Hepatocyte (in vitro differentiated cells): ENCODE results near the gene ACAP3. TPM values are rescaled to one million over a fixed set of nuclear protein-coding genes. Genes with fewer than 3 reads are reported as not detected.

ENCODE experiments used
- DNase-seq: peaks from one replicate; pipeline ENCODE4 v3.0.0-alpha.2; 2016; ENCODE audit warnings: low spot score
- H2AFZ ChIP-seq: fragments of 200-600 bp; sonication (generic); 2 replicates; pipeline ENCODE4 v1.6.0; 2016; ENCODE audit warnings: antibody characterized with exemption, mild to moderate bottlenecking
- H3K27ac ChIP-seq: fragments of 200-600 bp; sonication (generic); 2 replicates; pipeline ENCODE4 v1.5.1; 2016; ENCODE audit warnings: mild to moderate bottlenecking
- H3K27me3 ChIP-seq: fragments of 200-600 bp; sonication (generic); 2 replicates; pipeline ENCODE4 v1.6.1; 2016
- H3K36me3 ChIP-seq: fragments of 200-600 bp; sonication (generic); replicated peaks from 2 replicates; pipeline ENCODE4 v1.5.1; 2016; ENCODE audit warnings: low read depth; ENCODE audit not compliant: insufficient read depth
- H3K4me1 ChIP-seq: fragments of 200-600 bp; sonication (generic); 2 replicates; pipeline ENCODE4 v1.5.1; 2016; ENCODE audit warnings: mild to moderate bottlenecking, moderate library complexity; ENCODE audit not compliant: insufficient read depth
- H3K4me2 ChIP-seq: fragments of 200-600 bp; sonication (generic); 2 replicates; pipeline ENCODE4 v1.6.0; 2016
- H3K4me3 ChIP-seq: fragments of 200-600 bp; sonication (generic); 2 replicates; pipeline ENCODE4 v1.5.1; 2016; ENCODE audit warnings: mild to moderate bottlenecking
- H3K79me2 ChIP-seq: fragments of 200-600 bp; sonication (generic); 2 replicates; pipeline ENCODE4 v1.6.0; 2017; ENCODE audit warnings: mild to moderate bottlenecking
- H3K9me2 ChIP-seq: fragments of 200-600 bp; sonication (generic); replicated peaks from 2 replicates; pipeline ENCODE4 v1.6.0; 2017; ENCODE audit warnings: mild to moderate bottlenecking; ENCODE audit not compliant: insufficient read depth
- H3K9me3 ChIP-seq: fragments of 200-600 bp; sonication (generic); 2 replicates; pipeline ENCODE4 v1.5.1; 2016; ENCODE audit warnings: low read depth, mild to moderate bottlenecking
- H4K20me1 ChIP-seq: fragments of 200-600 bp; sonication (generic); 2 replicates; pipeline ENCODE4 v1.6.0; 2016; ENCODE audit warnings: mild to moderate bottlenecking; ENCODE audit not compliant: insufficient read depth, poor library complexity, severe bottlenecking
- EZH2 ChIP-seq: fragments of 200-600 bp; sonication (generic); IDR thresholded peaks from 2 replicates; pipeline ENCODE4 v1.6.1; 2016; ENCODE audit warnings: antibody characterized with exemption, mild to moderate bottlenecking, borderline replicate concordance
- EZH2phosphoT487 ChIP-seq: fragments of 200-600 bp; sonication (generic); IDR thresholded peaks from one replicate; pipeline ENCODE4 v1.6.1; 2018; ENCODE audit warnings: antibody characterized with exemption, mild to moderate bottlenecking, low read depth, moderate library complexity; ENCODE audit not compliant: unreplicated experiment, severe bottlenecking
- WGBS: methylation state at CpG from one replicate; pipeline ENCODE4 v1.1.6; 2016; ENCODE audit warnings: low lambda C conversion rate; ENCODE audit errors: missing lambda C conversion rate; 5-methylcytosine and 5-hydroxymethylcytosine counted together
- polyA plus RNA-seq: library from polyadenylated mRNA; unstranded; fragments of >200 nt; fragmentation: Nextera tagmentation; extraction: Ambion mirVana; gene quantifications from 2 replicates; pipeline ENCODE4 v1.2.1, GENCODE V29; 2016
- total RNA-seq: library from RNA; depleted of rRNA; stranded (reverse); fragments of >200 nt; gene quantifications from 2 replicates; pipeline ENCODE4 v1.2.3, GENCODE V29; 2014
- TF ChIP-seq, protein P1 (sequence below): fragments of 200-600 bp; sonication (generic); IDR thresholded peaks from 2 replicates; pipeline ENCODE4 v1.5.1; 2016; ENCODE audit warnings: antibody characterized with exemption, mild to moderate bottlenecking; ENCODE audit not compliant: poor library complexity

ACAP3 gene
- total and polyA plus RNA-seq, 2 experiments from 2014 or later: 56.0 to 87.1 TPM

DNA sequence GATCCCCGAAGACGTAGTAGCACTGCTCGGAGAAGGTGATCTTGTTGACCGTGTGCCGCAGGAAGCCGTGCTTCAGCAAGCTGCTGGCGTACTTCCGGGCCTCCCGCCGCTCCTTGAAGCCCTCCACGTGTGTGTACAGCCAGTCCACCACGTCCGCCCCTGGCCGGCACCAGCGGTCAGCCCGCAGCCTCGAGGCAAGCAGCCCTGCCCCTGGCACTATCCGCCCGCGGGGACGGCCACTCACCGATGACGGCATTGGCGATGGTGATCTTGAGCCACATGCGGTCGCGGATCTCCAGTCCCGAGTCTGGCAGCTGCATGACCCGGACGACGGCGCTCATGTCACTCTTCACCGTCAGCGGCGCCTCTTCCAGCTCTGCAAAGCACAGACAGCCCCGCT lies 30.5 kb upstream of the ACAP3 start:
- H3K4me2 ChIP-seq: no peak overlapping the region
- DNase-seq: no peak
- 97% methylated on average over 36 of the region's 36 CpGs for WGBS
- peaks cover 1% of the 10 kb centered on the region for H4K20me1 ChIP-seq
- H3K27me3 ChIP-seq: no peaks in the 10 kb centered on the region
- H3K9me2 ChIP-seq: no peaks in the 10 kb centered on the region
- no peak for TF ChIP-seq EZH2phosphoT487
- TF ChIP-seq, protein P1, sequence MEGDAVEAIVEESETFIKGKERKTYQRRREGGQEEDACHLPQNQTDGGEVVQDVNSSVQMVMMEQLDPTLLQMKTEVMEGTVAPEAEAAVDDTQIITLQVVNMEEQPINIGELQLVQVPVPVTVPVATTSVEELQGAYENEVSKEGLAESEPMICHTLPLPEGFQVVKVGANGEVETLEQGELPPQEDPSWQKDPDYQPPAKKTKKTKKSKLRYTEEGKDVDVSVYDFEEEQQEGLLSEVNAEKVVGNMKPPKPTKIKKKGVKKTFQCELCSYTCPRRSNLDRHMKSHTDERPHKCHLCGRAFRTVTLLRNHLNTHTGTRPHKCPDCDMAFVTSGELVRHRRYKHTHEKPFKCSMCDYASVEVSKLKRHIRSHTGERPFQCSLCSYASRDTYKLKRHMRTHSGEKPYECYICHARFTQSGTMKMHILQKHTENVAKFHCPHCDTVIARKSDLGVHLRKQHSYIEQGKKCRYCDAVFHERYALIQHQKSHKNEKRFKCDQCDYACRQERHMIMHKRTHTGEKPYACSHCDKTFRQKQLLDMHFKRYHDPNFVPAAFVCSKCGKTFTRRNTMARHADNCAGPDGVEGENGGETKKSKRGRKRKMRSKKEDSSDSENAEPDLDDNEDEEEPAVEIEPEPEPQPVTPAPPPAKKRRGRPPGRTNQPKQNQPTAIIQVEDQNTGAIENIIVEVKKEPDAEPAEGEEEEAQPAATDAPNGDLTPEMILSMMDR: no peak
- TF ChIP-seq EZH2: no peak
- no peak overlapping the region for H3K4me3 ChIP-seq
- peaks cover 7% of the 10 kb centered on the region for H3K79me2 ChIP-seq
- H3K36me3 ChIP-seq: no peaks in the 10 kb centered on the region
- H2AFZ ChIP-seq: no peak overlapping the region
- H3K27ac ChIP-seq: no peak overlapping the region
- no peaks in the 10 kb centered on the region for H3K9me3 ChIP-seq
- H3K4me1 ChIP-seq: no peaks in the 10 kb centered on the region

DNA sequence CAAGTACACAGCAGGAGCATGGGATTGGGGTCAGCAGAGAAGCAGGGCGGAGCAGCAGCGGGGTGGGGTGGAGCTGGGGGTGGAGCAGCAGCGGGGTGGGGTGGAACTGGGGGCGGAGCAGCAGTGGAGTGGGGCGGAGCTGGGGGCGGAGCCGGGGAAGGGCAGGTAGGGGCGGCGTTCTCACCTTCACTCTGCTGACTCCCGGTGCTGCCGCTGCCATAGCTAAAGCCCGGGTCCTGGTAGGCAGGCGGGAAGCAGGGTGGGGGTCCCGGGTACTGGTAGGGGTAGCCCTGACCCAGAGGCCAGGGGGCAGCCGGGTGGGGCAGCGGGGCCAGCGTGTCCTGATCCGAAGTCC lies 30.0 kb upstream of the ACAP3 start:
- no peaks in the 10 kb centered on the region for H3K4me1 ChIP-seq
- H3K4me3 ChIP-seq: no peak overlapping the region
- TF ChIP-seq, protein P1: no peak
- no peak for TF ChIP-seq EZH2
- TF ChIP-seq EZH2phosphoT487: no peak
- H3K79me2 ChIP-seq: peaks cover 2% of the 10 kb centered on the region
- no peak overlapping the region for H3K27ac ChIP-seq
- no peak overlapping the region for H2AFZ ChIP-seq
- no peaks in the 10 kb centered on the region for H3K36me3 ChIP-seq
- no peak overlapping the region for H3K4me2 ChIP-seq
- no peaks in the 10 kb centered on the region for H3K9me3 ChIP-seq
- H4K20me1 ChIP-seq: no peaks in the 10 kb centered on the region
- no peak for DNase-seq
- no peaks in the 10 kb centered on the region for H3K9me2 ChIP-seq
- H3K27me3 ChIP-seq: no peaks in the 10 kb centered on the region
- 75% methylated on average over 3 of the region's 18 CpGs for WGBS

GRCh38 chr1:1336931-1337792 lies 29.4 kb upstream of the ACAP3 start:
- H3K79me2 ChIP-seq: no peaks in the 10 kb centered on the region
- DNase-seq: no peak
- no peak overlapping the region for H3K4me3 ChIP-seq
- H2AFZ ChIP-seq: no peak overlapping the region
- no peak overlapping the region for H3K27ac ChIP-seq
- no peak for TF ChIP-seq EZH2
- no peak for TF ChIP-seq EZH2phosphoT487
- TF ChIP-seq, protein P1: no peak
- no peaks in the 10 kb centered on the region for H3K27me3 ChIP-seq
- no peaks in the 10 kb centered on the region for H3K9me2 ChIP-seq
- no peaks in the 10 kb centered on the region for H3K4me1 ChIP-seq
- H3K36me3 ChIP-seq: no peaks in the 10 kb centered on the region
- H3K4me2 ChIP-seq: no peak overlapping the region
- H4K20me1 ChIP-seq: no peaks in the 10 kb centered on the region
- 97% methylated on average over 31 of the region's 32 CpGs for WGBS
- H3K9me3 ChIP-seq: no peaks in the 10 kb centered on the region
